Loucy (cell line): Measurements from ENCODE around the gene KCNF1.

Experiments used
- CTCF ChIP-seq: fragments of 200-600 bp; sonication (generic); conservative IDR thresholded peaks from 2 replicates; pipeline ENCODE4 v1.5.1; 2014; ENCODE audit warnings: mild to moderate bottlenecking, antibody characterized with exemption, low read length
- EZH2phosphoT487 ChIP-seq: fragments of 200-600 bp; IDR thresholded peaks from 2 replicates; pipeline ENCODE4 v1.6.1; 2018; ENCODE audit warnings: antibody characterized with exemption, mild to moderate bottlenecking, moderate library complexity, borderline replicate concordance

GRCh38 chr2:10954856-10955818 lies 43.4 kb downstream of the KCNF1 start:
- no peak for TF ChIP-seq CTCF
- TF ChIP-seq EZH2phosphoT487 = no peak
